Activated T-helper 17 cell treated with anti-CD3 and anti-CD28 coated beads, Interleukin-2, amount 50 U/mL, for 72 hours (primary cell): ENCODE measurements around the gene RENBP. TPM values are rescaled to one million over a fixed set of nuclear protein-coding genes. Genes with fewer than 3 reads are reported as not detected.

Experiments
- ATAC-seq: fragments of 150-1000 bp; cut with Tn5 transposase; replicated peaks from 2 replicates; pipeline ENCODE4 v1.10.0; 2021; ENCODE audit warnings: mild to moderate bottlenecking, moderate library complexity
- H3K27ac Mint-ChIP-seq: one replicate; pipeline ENCODE4 v1.8.0; 2022; ENCODE audit warnings: mixed read lengths
- H3K27me3 Mint-ChIP-seq: one replicate; pipeline ENCODE4 v1.8.0; 2022; ENCODE audit warnings: mixed read lengths
- H3K36me3 Mint-ChIP-seq: one replicate; pipeline ENCODE4 v1.8.0; 2022; ENCODE audit warnings: low read depth, mild to moderate bottlenecking, mixed read lengths
- H3K4me1 Mint-ChIP-seq: one replicate; pipeline ENCODE4 v1.8.0; 2022; ENCODE audit warnings: mixed read lengths
- H3K4me3 Mint-ChIP-seq: one replicate; pipeline ENCODE4 v1.8.0; 2022; ENCODE audit warnings: mild to moderate bottlenecking, mixed read lengths
- H3K9me3 Mint-ChIP-seq: one replicate; pipeline ENCODE4 v1.8.0; 2022; ENCODE audit warnings: mixed read lengths
- total RNA-seq, 2 donors: library from RNA; stranded (reverse); gene quantifications; one replicate each; pipeline ENCODE4 v1.2.3, GENCODE V29; 2022

The RENBP gene
- total RNA-seq, 2 donors from 2014 or later = 4.7 to 4.9 TPM

DNA sequence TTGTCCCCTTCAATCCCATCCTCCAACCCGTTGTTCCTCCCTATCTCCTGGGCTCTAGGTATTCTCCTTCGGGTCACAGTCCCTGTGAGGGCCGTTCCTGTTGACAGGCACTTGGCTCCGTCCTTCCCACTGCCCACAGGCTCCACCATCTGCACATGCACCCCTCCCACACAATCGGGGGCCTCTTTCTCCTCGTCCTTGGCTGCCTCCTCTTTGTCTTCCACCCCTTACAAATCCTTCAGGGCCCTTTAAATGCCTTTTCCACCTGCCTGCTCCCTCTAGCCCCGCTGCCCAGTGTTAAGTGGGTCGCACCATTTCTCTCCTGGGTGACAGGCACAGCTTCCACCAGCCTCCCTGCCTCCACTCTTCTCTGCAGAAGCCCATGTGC is 42.7 kb downstream of the RENBP start:
- no peaks in the 10 kb centered on the region for H3K27me3 Mint-ChIP-seq
- peak overlapping the region; percentile 70 for H3K4me3 Mint-ChIP-seq
- H3K27ac Mint-ChIP-seq = peak overlapping the region; percentile 65
- H3K4me1 Mint-ChIP-seq = peaks cover 24% of the 10 kb centered on the region
- H3K9me3 Mint-ChIP-seq = no peaks in the 10 kb centered on the region
- H3K36me3 Mint-ChIP-seq = no peaks in the 10 kb centered on the region
- ATAC-seq = no peak

DNA sequence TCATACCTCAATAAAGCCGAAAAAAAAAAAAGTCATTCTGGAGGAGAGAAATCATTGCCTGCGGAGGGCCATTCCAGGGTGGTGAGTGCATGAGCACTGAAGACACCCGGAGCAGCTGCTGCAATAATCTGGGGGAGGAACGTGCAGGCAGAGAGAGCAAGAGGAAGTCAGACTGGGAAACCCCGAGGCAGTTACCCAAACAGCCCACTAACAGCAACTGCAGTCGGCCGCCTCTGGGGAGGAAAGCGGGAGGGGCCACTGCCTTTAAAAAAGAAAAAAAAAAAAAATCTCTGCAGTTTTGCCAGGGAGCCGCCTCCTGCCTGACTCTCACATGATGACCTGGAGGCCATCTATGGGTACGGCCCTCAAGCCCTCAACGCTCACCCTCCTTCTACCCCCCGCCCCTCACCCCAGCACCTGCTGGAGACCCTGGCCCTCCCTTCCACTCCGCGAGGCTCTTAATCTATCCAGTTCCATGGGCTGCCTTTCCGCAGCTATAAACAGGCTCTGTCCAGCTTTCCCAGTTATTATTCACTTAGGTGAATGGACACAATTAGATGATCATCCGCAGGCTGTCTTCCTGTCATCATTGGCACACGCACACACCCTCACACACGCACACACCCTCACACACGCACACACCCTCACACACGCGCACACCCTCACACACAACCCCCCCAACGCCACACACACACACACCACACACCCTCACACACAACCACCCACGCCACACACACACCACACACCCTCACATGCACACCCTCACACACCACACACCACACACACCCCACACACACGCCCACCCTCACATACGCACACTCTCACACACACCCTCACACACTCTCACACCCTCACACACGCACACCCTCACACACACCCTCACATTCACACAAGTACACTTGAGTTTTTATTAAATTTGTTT is 43.4 kb downstream of the RENBP start:
- no peaks in the 10 kb centered on the region for H3K27me3 Mint-ChIP-seq
- peak; percentile 90 for ATAC-seq
- no peaks in the 10 kb centered on the region for H3K9me3 Mint-ChIP-seq
- peak overlapping the region; percentile 70 for H3K4me3 Mint-ChIP-seq
- H3K36me3 Mint-ChIP-seq = no peaks in the 10 kb centered on the region
- H3K27ac Mint-ChIP-seq = peak overlapping the region; percentile 65
- H3K4me1 Mint-ChIP-seq = peaks cover 20% of the 10 kb centered on the region

DNA sequence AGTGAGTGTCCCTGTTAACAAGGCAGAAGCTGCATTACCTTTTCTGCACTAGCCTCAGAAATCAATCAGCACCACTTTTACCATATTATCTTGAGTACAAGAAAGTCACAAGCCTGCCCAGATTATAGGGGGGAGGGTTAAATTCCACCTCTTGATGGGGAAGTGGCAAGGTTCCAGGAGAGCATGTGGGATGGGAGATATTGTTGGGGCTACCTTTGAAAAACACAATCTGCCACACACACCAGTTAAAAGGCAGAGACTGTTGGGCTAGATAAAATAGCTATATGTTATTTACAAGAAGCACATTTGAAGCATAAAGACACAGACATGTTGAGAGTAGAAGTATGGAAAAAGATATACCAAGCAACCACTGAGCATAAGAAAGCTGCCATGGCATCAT is 46.5 kb downstream of the RENBP start:
- Mint-ChIP-seq H3K36me3 (no peaks in the 10 kb centered on the region), H3K4me3 (no peak overlapping the region), H3K4me1 (peaks cover 8% of the 10 kb centered on the region), H3K9me3 (no peaks in the 10 kb centered on the region), H3K27ac (no peak overlapping the region), H3K27me3 (no peaks in the 10 kb centered on the region)
- ATAC-seq = no peak

DNA sequence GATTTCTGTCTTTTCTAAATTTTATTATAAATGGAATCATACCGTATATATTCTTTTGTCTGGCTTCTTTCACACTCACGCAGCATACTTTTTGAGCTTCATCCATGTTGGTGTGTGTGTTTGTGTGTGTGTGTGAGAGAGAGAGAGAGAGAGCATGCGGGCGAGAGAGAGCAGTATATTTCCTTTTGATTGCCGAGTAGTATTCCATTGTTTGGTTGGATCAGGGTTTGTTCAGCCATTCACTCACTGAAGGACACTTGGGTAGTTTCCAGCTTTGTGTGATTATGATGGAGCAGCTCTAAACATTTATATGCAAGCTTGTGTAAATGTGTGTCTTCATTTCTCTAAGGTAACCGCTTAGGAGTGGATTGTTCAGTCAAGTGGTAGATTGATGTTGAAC is 55.3 kb downstream of the RENBP start:
- ATAC-seq = no peak
- no peak overlapping the region for H3K27ac Mint-ChIP-seq
- H3K36me3 Mint-ChIP-seq = no peaks in the 10 kb centered on the region
- no peak overlapping the region for H3K4me3 Mint-ChIP-seq
- H3K4me1 Mint-ChIP-seq = no peaks in the 10 kb centered on the region
- no peaks in the 10 kb centered on the region for H3K9me3 Mint-ChIP-seq
- H3K27me3 Mint-ChIP-seq = no peaks in the 10 kb centered on the region

DNA sequence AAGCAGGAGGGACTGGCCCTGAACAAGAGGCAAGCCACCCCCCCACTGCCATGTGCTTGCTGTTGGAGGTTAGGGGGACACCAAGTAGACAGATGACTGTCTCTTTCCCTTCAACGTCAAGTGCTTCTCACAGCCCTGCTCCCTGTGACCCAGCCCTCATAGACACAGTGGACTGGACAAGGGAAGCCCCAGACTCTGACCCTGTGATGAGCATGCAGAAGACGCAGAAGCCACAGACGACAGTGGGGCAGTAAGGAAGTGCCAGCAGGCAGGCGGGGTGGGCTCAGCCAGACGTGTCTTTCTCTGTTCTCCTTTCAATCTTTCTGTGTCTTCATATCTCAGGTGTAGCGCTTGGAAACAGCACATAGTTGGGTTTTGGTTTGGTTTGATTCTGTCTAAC is 56.1 kb downstream of the RENBP start:
- Mint-ChIP-seq H3K36me3 (no peaks in the 10 kb centered on the region), H3K4me1 (no peaks in the 10 kb centered on the region), H3K4me3 (no peak overlapping the region), H3K9me3 (no peaks in the 10 kb centered on the region), H3K27ac (no peak overlapping the region), H3K27me3 (no peaks in the 10 kb centered on the region)
- ATAC-seq = no peak

DNA sequence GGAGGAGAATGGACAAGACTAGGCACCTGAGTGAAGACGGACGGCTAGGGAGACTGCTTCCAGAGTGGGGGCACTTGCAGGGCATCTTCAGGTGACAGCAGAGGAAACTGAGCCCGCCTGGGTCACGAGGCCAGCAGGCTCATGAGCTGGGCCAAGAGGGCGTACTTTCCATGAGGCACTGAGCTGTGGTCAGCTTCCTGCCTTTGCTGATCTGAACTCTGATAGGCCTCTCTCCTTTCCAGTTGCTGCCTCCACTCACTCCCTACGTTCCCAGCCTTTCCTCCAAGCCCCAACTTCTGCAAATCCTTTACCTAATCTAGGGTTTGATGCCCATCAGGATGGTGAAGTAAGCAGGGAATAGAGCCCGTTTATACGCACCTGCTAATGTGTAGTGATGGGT is 57.1 kb downstream of the RENBP start:
- H3K9me3 Mint-ChIP-seq = no peaks in the 10 kb centered on the region
- ATAC-seq = no peak

DNA sequence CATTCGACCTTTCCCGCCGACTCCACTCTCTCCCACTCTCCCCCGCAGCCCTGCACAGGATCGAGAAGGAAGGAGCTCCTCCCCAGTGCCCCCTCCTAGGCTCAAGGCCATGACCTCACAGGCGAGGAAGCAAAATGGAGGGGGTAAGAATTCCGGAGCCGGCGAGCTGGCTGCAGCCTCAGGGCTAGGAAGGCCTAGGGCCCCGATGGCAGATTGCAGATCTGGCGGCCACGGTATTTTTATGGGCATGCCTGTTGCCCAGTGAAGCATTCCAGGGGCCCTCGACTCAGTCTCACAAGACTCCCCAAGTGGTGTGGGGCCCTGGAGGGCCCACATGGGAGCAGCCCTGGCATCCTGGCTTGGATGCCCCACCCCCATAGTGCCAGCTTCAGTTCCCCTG is 57.5 kb downstream of the RENBP start:
- Mint-ChIP-seq H3K4me1 (no peaks in the 10 kb centered on the region), H3K4me3 (no peak overlapping the region), H3K27me3 (peaks cover 4% of the 10 kb centered on the region), H3K9me3 (no peaks in the 10 kb centered on the region), H3K36me3 (no peaks in the 10 kb centered on the region), H3K27ac (no peak overlapping the region)
- no peak for ATAC-seq

More for the DNA sequence above, 57.1 kb downstream of the RENBP start:
- no peaks in the 10 kb centered on the region for H3K4me1 Mint-ChIP-seq
- H3K4me3 Mint-ChIP-seq = no peak overlapping the region
- H3K36me3 Mint-ChIP-seq = no peaks in the 10 kb centered on the region
- H3K27me3 Mint-ChIP-seq = peaks cover under 1% of the 10 kb centered on the region
- no peak overlapping the region for H3K27ac Mint-ChIP-seq

DNA sequence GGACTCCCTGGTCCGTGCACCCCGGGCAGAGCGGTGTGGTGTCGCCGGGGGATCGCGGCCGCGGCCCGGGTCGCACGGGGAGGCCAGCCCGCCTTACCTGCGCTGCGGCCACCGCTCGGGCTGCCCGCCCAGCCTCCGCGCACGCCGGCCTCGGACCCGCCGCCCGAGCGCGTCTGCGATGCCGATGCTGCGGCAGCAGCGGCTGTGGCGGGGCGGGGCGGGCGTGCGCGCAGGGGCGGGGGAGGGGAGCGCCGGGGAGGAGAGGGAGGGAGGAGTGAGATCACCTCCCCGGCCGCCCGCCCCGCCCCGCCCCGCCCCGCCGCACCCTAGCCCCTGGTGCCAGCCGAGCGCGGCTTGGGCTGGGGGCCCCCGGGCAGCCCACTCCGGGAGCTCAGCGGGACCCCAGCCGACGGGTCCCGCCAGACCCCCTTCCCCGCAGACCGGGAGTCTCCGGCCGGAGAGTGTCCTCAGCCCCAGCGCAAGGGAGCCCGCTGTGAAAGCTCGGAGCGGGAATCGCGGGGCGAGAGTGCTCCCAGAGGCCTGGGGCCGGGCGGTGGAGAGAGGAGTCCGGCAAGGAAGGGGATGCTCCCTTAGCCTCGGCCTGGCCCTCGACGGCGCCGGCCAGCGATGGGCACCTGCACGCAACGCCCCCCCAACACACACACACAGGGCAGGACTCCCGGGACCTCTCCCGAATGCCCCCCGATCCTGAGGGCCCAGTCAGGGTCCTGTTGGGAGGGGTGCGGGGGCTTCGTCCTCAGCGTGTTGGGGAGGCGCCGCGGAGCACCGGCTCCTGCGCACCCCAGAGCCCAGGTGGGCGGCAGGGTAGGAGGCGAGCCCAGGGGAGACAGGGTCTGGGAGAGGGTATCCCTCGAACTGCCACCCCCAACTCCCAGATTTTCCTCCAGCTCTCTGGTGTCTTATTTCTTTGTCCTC is 58.2 kb downstream of the RENBP start, which contains the start of gene L1CAM:
TSS of gene L1CAM (minus strand) at position 206 of the 936 bp plus-strand sequence. CDS start 10,337 bp downstream, outside the sequence.
- peak; percentile 59 for ATAC-seq
- H3K4me1 Mint-ChIP-seq = no peaks in the 10 kb centered on the region

More for the DNA sequence above, 58.2 kb downstream of the RENBP start, which contains the start of gene L1CAM:
- no peak within 1 kb of the TSS for H3K27ac Mint-ChIP-seq
- H3K9me3 Mint-ChIP-seq = no peaks in the 10 kb centered on the region
- peak within 1 kb of the TSS; percentile 27 for H3K4me3 Mint-ChIP-seq
- H3K36me3 Mint-ChIP-seq = no peaks in the 10 kb centered on the region
- peaks cover 4% of the 10 kb centered on the region for H3K27me3 Mint-ChIP-seq

Other genes starting within 250 kb of the RENBP start
- 100 to 1,000 TPM; 115 to 170 TPM for gene BCAP31, start 220.3 kb downstream of the RENBP start, total RNA-seq
- gene ABCD1, start 219.8 kb downstream of the RENBP start, total RNA-seq = 1 to 10 TPM; 6.7 to 9.4 TPM
- gene PLXNB3, start 180.4 kb downstream of the RENBP start, total RNA-seq = 1 to 10 TPM in 1 of 2 donors, under 1 TPM in 1; 0.45 to 7.9 TPM
- not detected for gene SRPK3, start 163.6 kb downstream of the RENBP start, total RNA-seq
- 10 to 100 TPM; 62.0 to 82.2 TPM for gene IDH3G, start 150.3 kb downstream of the RENBP start, total RNA-seq
- 100 to 1,000 TPM; 150 to 152 TPM for gene SSR4, start 150.0 kb downstream of the RENBP start, total RNA-seq
- gene PDZD4, start 114.1 kb downstream of the RENBP start, total RNA-seq = 1 to 10 TPM; 1.3 to 8.0 TPM
- gene L1CAM, start 58.5 kb downstream of the RENBP start, total RNA-seq = 1 to 10 TPM; 2.3 to 2.4 TPM
- gene AVPR2, start 40.0 kb downstream of the RENBP start, total RNA-seq = under 1 TPM in 1 of 2 donors, not detected in 1; 0.32 TPM
- 100 to 1,000 TPM; 105 to 147 TPM for gene ARHGAP4, start 18.4 kb downstream of the RENBP start, total RNA-seq
- 100 to 1,000 TPM in 1 of 2 donors, 10 to 100 TPM in 1; 74.7 to 146 TPM for gene NAA10, start 9.6 kb downstream of the RENBP start, total RNA-seq
- 100 to 1,000 TPM in 1 of 2 donors, 10 to 100 TPM in 1; 85.5 to 134 TPM for gene HCFC1, start 27.2 kb upstream of the RENBP start, total RNA-seq
- 1 to 10 TPM; 7.1 to 7.8 TPM for gene TMEM187, start 28.1 kb upstream of the RENBP start, total RNA-seq
- 100 to 1,000 TPM; 113 to 224 TPM for gene IRAK1, start 75.3 kb upstream of the RENBP start, total RNA-seq
- gene MECP2, start 153.1 kb upstream of the RENBP start, total RNA-seq = 10 to 100 TPM; 72.2 to 87.8 TPM
- not detected for gene OPN1LW, start 199.6 kb upstream of the RENBP start, total RNA-seq
- not detected for gene OPN1MW, start 238.0 kb upstream of the RENBP start, total RNA-seq